GM23338 (cell line): ENCODE measurements around the gene PLCD3. TPM values are rescaled to one million over a fixed set of nuclear protein-coding genes. Genes with fewer than 3 reads are reported as not detected.

Source experiments
- ATAC-seq: fragments of 200-7000 bp; cut with Tn5 transposase; 3 replicates; pipeline ENCODE4 v1.9.1; 2020
- DNase-seq: peaks from one replicate; pipeline ENCODE4 v3.0.0-alpha.2; 2015; ENCODE audit warnings: low spot score
- H2AFZ ChIP-seq: fragments of 200-600 bp; sonication (generic); 2 replicates; pipeline ENCODE4 v1.8.0; 2016; ENCODE audit warnings: antibody characterized with exemption, mild to moderate bottlenecking, moderate library complexity
- H3F3A ChIP-seq: fragments of 200-600 bp; sonication (generic); replicated peaks from 2 replicates; pipeline ENCODE4 v1.8.0; 2017; ENCODE audit warnings: antibody characterized with exemption, mixed run types, low read depth
- H3K27ac ChIP-seq: fragments of 200-600 bp; sonication (generic); 2 replicates; pipeline ENCODE4 v1.6.1; 2016; ENCODE audit warnings: low read depth
- H3K27me3 ChIP-seq: fragments of 200-600 bp; sonication (generic); 2 replicates; pipeline ENCODE4 v1.8.0; 2016; ENCODE audit warnings: mild to moderate bottlenecking, mixed run types, moderate library complexity; ENCODE audit not compliant: insufficient read depth
- H3K36me3 ChIP-seq: fragments of 200-600 bp; sonication (generic); 2 replicates; pipeline ENCODE4 v1.8.0; 2016; ENCODE audit warnings: mild to moderate bottlenecking; ENCODE audit not compliant: insufficient read depth
- H3K4me1 ChIP-seq: fragments of 200-600 bp; sonication (generic); 2 replicates; pipeline ENCODE4 v1.8.0; 2016; ENCODE audit warnings: mild to moderate bottlenecking, moderate library complexity; ENCODE audit not compliant: insufficient read depth
- H3K4me2 ChIP-seq: fragments of 200-600 bp; sonication (generic); 2 replicates; pipeline ENCODE4 v1.7.1; 2017; ENCODE audit warnings: mixed run types
- H3K4me3 ChIP-seq: fragments of 200-600 bp; sonication (generic); 2 replicates; pipeline ENCODE4 v1.6.1; 2016; ENCODE audit warnings: mixed run types
- H3K79me2 ChIP-seq: fragments of 200-600 bp; sonication (generic); replicated peaks from 2 replicates; pipeline ENCODE4 v1.8.0; 2017; ENCODE audit warnings: mild to moderate bottlenecking; ENCODE audit not compliant: insufficient read depth
- H3K9me2 ChIP-seq: fragments of 200-600 bp; sonication (generic); 2 replicates; pipeline ENCODE4 v1.8.0; 2017; ENCODE audit not compliant: insufficient read depth
- H4K20me1 ChIP-seq: fragments of 200-600 bp; sonication (generic); replicated peaks from 2 replicates; pipeline ENCODE4 v1.8.0; 2017; ENCODE audit warnings: mild to moderate bottlenecking; ENCODE audit not compliant: insufficient read depth
- H3K27ac Mint-ChIP-seq: 2 replicates; pipeline ENCODE4 v1.8.0; 2020; ENCODE audit warnings: inconsistent platforms, mild to moderate bottlenecking, moderate library complexity, mixed read lengths
- H3K27me3 Mint-ChIP-seq: 3 replicates; pipeline ENCODE4 v1.8.0; 2022; ENCODE audit warnings: low read depth, mild to moderate bottlenecking, moderate library complexity, mixed read lengths, inconsistent platforms; ENCODE audit not compliant: insufficient read depth, poor library complexity
- H3K36me3 Mint-ChIP-seq: 3 replicates; pipeline ENCODE4 v1.8.0; 2021; ENCODE audit warnings: low read depth, mild to moderate bottlenecking, inconsistent platforms, moderate library complexity, mixed read lengths
- H3K4me1 Mint-ChIP-seq: 3 replicates; pipeline ENCODE4 v1.8.0; 2020; ENCODE audit warnings: mild to moderate bottlenecking, inconsistent platforms, mixed read lengths
- H3K4me3 Mint-ChIP-seq: 3 replicates; pipeline ENCODE4 v1.8.0; 2021; ENCODE audit warnings: moderate library complexity, mild to moderate bottlenecking, inconsistent platforms, mixed read lengths
- H3K9me3 Mint-ChIP-seq: 3 replicates; pipeline ENCODE4 v1.8.0; 2020; ENCODE audit warnings: moderate library complexity, mild to moderate bottlenecking, inconsistent platforms, mixed read lengths
- JUNB ChIP-seq: IDR thresholded peaks from one replicate; pipeline ENCODE4 v1.6.1; 2016; ENCODE audit warnings: antibody characterized with exemption; ENCODE audit not compliant: unreplicated experiment
- NANOG ChIP-seq: IDR thresholded peaks from 2 replicates; pipeline ENCODE4 v1.6.1; 2016; ENCODE audit warnings: antibody characterized with exemption, borderline replicate concordance
- REST ChIP-seq: IDR thresholded peaks from one replicate; pipeline ENCODE4 v1.6.1; 2018; ENCODE audit warnings: antibody characterized with exemption; ENCODE audit not compliant: unreplicated experiment
- STAT1 ChIP-seq: IDR thresholded peaks from one replicate; pipeline ENCODE4 v1.6.1; 2016; ENCODE audit warnings: antibody characterized with exemption; ENCODE audit not compliant: unreplicated experiment
- ZNF114 ChIP-seq: fragments of 250-450 bp; sonication (Bioruptor Pico); IDR thresholded peaks from 2 replicates; pipeline ENCODE4 v1.5.0; 2020; ENCODE audit warnings: mild to moderate bottlenecking, moderate library complexity
- polyA plus RNA-seq: library from polyadenylated mRNA; unstranded; fragments of >200 nt; fragmentation: Nextera tagmentation; extraction: Ambion mirVana; gene quantifications from 2 replicates; pipeline ENCODE4 v1.2.1, GENCODE V29; 2016
- total RNA-seq: library from RNA; depleted of rRNA; stranded (reverse); fragments of >200 nt; shearing (Covaris generic); gene quantifications from 2 replicates; pipeline ENCODE4 v1.2.3, GENCODE V29; 2014

Gene PLCD3
- total and polyA plus RNA-seq, 2 experiments from 2014 or later = 3.0 to 32.1 TPM

GRCh38 chr17:45138911-45139532 lies 6.7 kb upstream of the PLCD3 start:
- no peak overlapping the region for H3K4me2 ChIP-seq
- no peak overlapping the region for H3K4me3 ChIP-seq
- no peaks in the 10 kb centered on the region for H3K9me3 Mint-ChIP-seq
- H3K4me1 Mint-ChIP-seq = peaks cover 18% of the 10 kb centered on the region
- DNase-seq (no peak), ATAC-seq (no peak)
- TF ChIP-seq NANOG (no peak), STAT1 (no peak), JUNB (no peak), ZNF114 (CRISPR knock-in tag) (no peak)
- no peak overlapping the region for H3K4me3 Mint-ChIP-seq
- H3K36me3 Mint-ChIP-seq = peaks cover 3% of the 10 kb centered on the region; the same call in 1 of the 3 replicates
- H4K20me1 ChIP-seq = no peaks in the 10 kb centered on the region
- H3K9me2 ChIP-seq = no peaks in the 10 kb centered on the region
- peaks cover 16% of the 10 kb centered on the region for H3K27me3 Mint-ChIP-seq
- H3K4me1 ChIP-seq = peaks cover 3% of the 10 kb centered on the region; the same call in 1 of the 2 replicates
- H3K79me2 ChIP-seq = no peaks in the 10 kb centered on the region
- no peaks in the 10 kb centered on the region for H3K36me3 ChIP-seq
- no peak overlapping the region for H3K27ac ChIP-seq
- H3K27ac Mint-ChIP-seq = no peak overlapping the region
- no peaks in the 10 kb centered on the region for H3K27me3 ChIP-seq
- H3F3A ChIP-seq = peaks cover 7% of the 10 kb centered on the region; the same call in 1 of the 2 replicates
- H2AFZ ChIP-seq = no peak overlapping the region

- ATAC-seq (no peak), DNase-seq (no peak)
- no peaks in the 10 kb centered on the region for H3K9me2 ChIP-seq
- peaks cover 7% of the 10 kb centered on the region for H3K4me1 Mint-ChIP-seq
- H3K27ac Mint-ChIP-seq = no peak overlapping the region
- no peak overlapping the region for H2AFZ ChIP-seq
- TF ChIP-seq REST = no peak
- peaks cover 5% of the 10 kb centered on the region; the same call in 1 of the 3 replicates for H3K36me3 Mint-ChIP-seq
- H3K27ac ChIP-seq = no peak overlapping the region
- H3K4me2 ChIP-seq = no peak overlapping the region
- H3K4me3 ChIP-seq = no peak overlapping the region
- no peaks in the 10 kb centered on the region for H3K36me3 ChIP-seq
- peaks cover 9% of the 10 kb centered on the region; the same call in 1 of the 2 replicates for H3F3A ChIP-seq
- no peaks in the 10 kb centered on the region for H3K27me3 ChIP-seq
- no peaks in the 10 kb centered on the region for H3K79me2 ChIP-seq
- no peaks in the 10 kb centered on the region for H3K9me3 Mint-ChIP-seq
- no peaks in the 10 kb centered on the region for H4K20me1 ChIP-seq
- peaks cover 11% of the 10 kb centered on the region for H3K27me3 Mint-ChIP-seq
- H3K4me1 ChIP-seq = peaks cover 3% of the 10 kb centered on the region; the same call in 1 of the 2 replicates
- no peak overlapping the region for H3K4me3 Mint-ChIP-seq
These were observed 5.4 kb upstream of the PLCD3 start for GRCh38 chr17:45137561-45138305.
